K562 (cell line): ENCODE measurements around the gene ERF. TPM values are rescaled to one million over a fixed set of nuclear protein-coding genes. Genes with fewer than 3 reads are reported as not detected.

Experiments used
- CBFA2T2 ChIP-seq: fragments of 450-650 bp; conservative IDR thresholded peaks from 2 replicates; pipeline ENCODE4 v1.6.1; 2017; ENCODE audit warnings: mild to moderate bottlenecking
- CHD2 ChIP-seq: IDR thresholded peaks from 2 replicates; pipeline ENCODE4 v1.6.1; 2011; ENCODE audit warnings: low read depth, low read length
- CREM ChIP-seq: IDR thresholded peaks from 2 replicates; pipeline ENCODE4 v1.6.1; 2014; ENCODE audit warnings: antibody characterized with exemption, low read depth
- FOSL1 ChIP-seq: fragments of 200-800 bp; sonication (Bioruptor generic); conservative IDR thresholded peaks from 2 replicates; pipeline ENCODE4 v1.6.1; 2016; ENCODE audit warnings: missing genetic modification characterization, missing compliant biosample characterization
- HDAC6 ChIP-seq: IDR thresholded peaks from 2 replicates; pipeline ENCODE4 v1.6.1; 2012; ENCODE audit warnings: low read depth, mild to moderate bottlenecking, control low read depth, inconsistent platforms, low read length, moderate library complexity
- MYC ChIP-seq, 2 experiments: fragments of 250-450 bp in 1 of 2; sonication (Bioruptor Pico) in 1 of 2; IDR thresholded peaks; 2 replicates each; pipeline versions ENCODE4 v1.5.1 to v1.6.1; 2012 to 2021; ENCODE audit warnings: low read depth in 2 of 2, borderline replicate concordance in 1 of 2, improper control_type of control experiment in 1 of 2, low read length in 1 of 2, mild to moderate bottlenecking in 1 of 2, moderate library complexity in 1 of 2
- NFRKB ChIP-seq: fragments of 450-650 bp; IDR thresholded peaks from 2 replicates; pipeline ENCODE4 v1.6.1; 2016; ENCODE audit warnings: low read depth
- NFYB ChIP-seq: IDR thresholded peaks from 2 replicates; pipeline ENCODE4 v1.6.1; 2011; ENCODE audit warnings: mild to moderate bottlenecking, moderate library complexity; ENCODE audit not compliant: insufficient read length; ENCODE audit errors: extremely low read depth
- POLR2A ChIP-seq: fragments of 450-650 bp; conservative IDR thresholded peaks from 2 replicates; pipeline ENCODE4 v1.6.1; 2016
- POLR2AphosphoS5 ChIP-seq: IDR thresholded peaks from 2 replicates; pipeline ENCODE4 v1.6.1; 2011; ENCODE audit warnings: mild to moderate bottlenecking, low read depth, low read length, moderate library complexity; ENCODE audit not compliant: control insufficient read depth, insufficient read depth
- PURB ChIP-seq: sonication (generic); formaldehyde crosslinking; IDR thresholded peaks from 2 replicates; pipeline ENCODE4 v1.9.0; 2021; ENCODE audit warnings: low read depth, mild to moderate bottlenecking, missing genetic modification reagents
- PYGO2 ChIP-seq: fragments of 450-650 bp; IDR thresholded peaks from 2 replicates; pipeline ENCODE4 v1.6.1; 2016; ENCODE audit warnings: mild to moderate bottlenecking, missing genetic modification characterization, moderate library complexity, missing compliant biosample characterization
- RBM25 ChIP-seq: fragments of 200-400 bp; formaldehyde crosslinking; IDR thresholded peaks from 2 replicates; pipeline ENCODE4 v1.6.1; 2018; ENCODE audit warnings: low read length, low read depth, moderate library complexity; ENCODE audit not compliant: severe bottlenecking
- RNF2 ChIP-seq: sonication (generic); IDR thresholded peaks from 2 replicates; pipeline ENCODE4 v1.6.1; 2016
- SIN3A ChIP-seq, 2 experiments: fragments of 150-350 bp in 1 of 2; IDR thresholded peaks; 2 replicates each; pipeline ENCODE4 v1.6.1; 2011 to 2016; ENCODE audit warnings: borderline replicate concordance in 2 of 2, low read depth in 2 of 2, low read length in 2 of 2, mild to moderate bottlenecking in 2 of 2, moderate library complexity in 2 of 2; ENCODE audit not compliant: control insufficient read depth in 1 of 2
- SMAD1 ChIP-seq: fragments of 150-350 bp; IDR thresholded peaks from 2 replicates; pipeline ENCODE4 v1.6.1; 2014; ENCODE audit warnings: low read length, low read depth; ENCODE audit not compliant: partially characterized antibody
- SMAD4 ChIP-seq: fragments of 250-450 bp; sonication (Bioruptor Pico); conservative IDR thresholded peaks from 2 replicates; pipeline ENCODE4 v1.8.0; 2021; ENCODE audit warnings: inconsistent platforms, mild to moderate bottlenecking, moderate library complexity
- SMC3 ChIP-seq: conservative IDR thresholded peaks from 2 replicates; pipeline ENCODE4 v1.6.1; 2011; ENCODE audit warnings: low read depth, low read length, improper control_type of control experiment; ENCODE audit not compliant: insufficient read depth
- SRSF7 ChIP-seq: fragments of 200-400 bp; formaldehyde crosslinking; optimal IDR thresholded peaks from 2 replicates; pipeline ENCODE3; 2017; ENCODE audit warnings: mild to moderate bottlenecking, low read depth, low read length
- TAF9B ChIP-seq: fragments of 450-650 bp; IDR thresholded peaks from 2 replicates; pipeline ENCODE4 v1.6.1; 2018; ENCODE audit warnings: mild to moderate bottlenecking; ENCODE audit not compliant: partially characterized antibody
- TOE1 ChIP-seq, 2 experiments: fragments of 450-650 bp in 1 of 2; sonication (generic) in 1 of 2; formaldehyde crosslinking in 1 of 2; IDR thresholded peaks; 2 replicates each; pipeline versions ENCODE4 v1.7.1 to v1.8.0; 2016 to 2022; ENCODE audit warnings: borderline replicate concordance in 2 of 2, mild to moderate bottlenecking in 2 of 2, antibody characterized with exemption in 1 of 2, inconsistent platforms in 1 of 2, low read depth in 1 of 2, missing genetic modification reagents in 1 of 2, moderate library complexity in 1 of 2
- TRIM24 ChIP-seq, 2 experiments: fragments of 450-650 bp; IDR thresholded peaks; 2 replicates each; pipeline ENCODE4 v1.6.1; 2016
- ZBTB1 ChIP-seq: sonication (generic); formaldehyde crosslinking; IDR thresholded peaks from 2 replicates; pipeline ENCODE4 v1.8.1; 2023; ENCODE audit warnings: missing genetic modification reagents, low read depth, mild to moderate bottlenecking, borderline replicate concordance
- polyA plus RNA-seq, 8 experiments: library from polyadenylated mRNA; depleted of rRNA in 4 of 8; stranded (reverse) in 5 of 8; unstranded in 3 of 8; fragments of >200 nt; fragmentation: Nextera tagmentation in 2 of 8; fragmentation: Illumina TruSeq in 1 of 8; extraction: Ambion mirVana in 2 of 8; extraction: Trizol in 1 of 8; gene quantifications; 2 replicates each; pipeline versions ENCODE4 v1.2.1 to v1.2.3, GENCODE V29; 2011 to 2014; ENCODE audit warnings: inconsistent platforms in 1 of 8, missing spikeins in 1 of 8
- total RNA-seq, 7 experiments: library from RNA; depleted of rRNA in 6 of 7; stranded (reverse); fragments of >200 nt in 6 of 7; fragmentation: Illumina TruSeq in 2 of 7; extraction: Trizol in 2 of 7; gene quantifications; 2 replicates each; pipeline versions ENCODE4 v1.2.1 to v1.2.3, GENCODE V29; 2011 to 2021; ENCODE audit warnings: low replicate concordance in 1 of 7
- TF ChIP-seq, protein P1 (sequence below): sonication (generic); formaldehyde crosslinking; IDR thresholded peaks from 2 replicates; pipeline ENCODE4 v1.9.0; 2022; ENCODE audit warnings: mild to moderate bottlenecking, missing genetic modification reagents
- TF ChIP-seq, protein P2 (sequence below): sonication (generic); formaldehyde crosslinking; IDR thresholded peaks from 2 replicates; pipeline ENCODE4 v1.8.1; 2022; ENCODE audit warnings: missing genetic modification reagents
- TF ChIP-seq, protein P3 (sequence below): fragments of 250-450 bp; sonication (Bioruptor Pico); IDR thresholded peaks from 2 replicates; pipeline ENCODE4 v1.4.0; 2020; ENCODE audit warnings: mild to moderate bottlenecking

Gene ERF
- total and polyA plus RNA-seq, 9 of the 15 experiments (the other 6 are each of a cell fraction or from before 2014, with no cell fraction given): 0.03 to 75.4 (median 27.0) TPM

DNA sequence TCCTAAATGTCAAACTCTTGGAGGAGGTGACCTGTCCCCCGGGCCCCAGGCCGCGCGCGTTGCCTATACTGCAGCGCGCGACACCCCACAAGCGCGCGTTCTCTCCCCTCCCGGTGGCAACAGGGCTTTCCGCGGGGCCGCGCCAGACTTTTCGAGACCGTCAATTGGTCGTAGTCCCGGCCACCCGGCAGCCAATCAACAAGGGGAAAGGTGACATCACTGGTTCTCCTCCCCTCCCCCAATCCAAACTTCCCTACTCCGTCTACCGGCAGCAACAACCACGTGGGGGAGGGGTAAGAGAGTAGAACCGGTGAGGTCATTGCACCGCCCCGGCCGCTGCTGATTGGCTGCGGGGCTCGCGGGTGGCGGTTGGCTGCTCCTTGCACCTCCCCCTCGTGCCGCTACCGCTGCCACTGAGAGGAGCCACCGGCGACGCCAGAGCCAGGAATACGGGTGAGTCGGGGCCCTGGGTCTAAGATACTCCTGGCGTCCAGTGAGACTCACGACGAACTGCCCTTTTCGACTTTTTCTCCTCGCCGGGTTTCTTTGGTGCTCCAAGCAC lies 13.3 kb upstream of the ERF start (continued):
- TF ChIP-seq SMAD4 (CRISPR knock-in tag): peak; percentile 68; the same call in 1 of the 2 replicates
- no peak for TF ChIP-seq SRSF7
- peak; percentile 69 for TF ChIP-seq FOSL1
- peak; percentile 71 for TF ChIP-seq NFYB
- no peak for TF ChIP-seq ZBTB1 (CRISPR knock-in tag)
- TF ChIP-seq CBFA2T2: no peak
- TF ChIP-seq, protein P1, sequence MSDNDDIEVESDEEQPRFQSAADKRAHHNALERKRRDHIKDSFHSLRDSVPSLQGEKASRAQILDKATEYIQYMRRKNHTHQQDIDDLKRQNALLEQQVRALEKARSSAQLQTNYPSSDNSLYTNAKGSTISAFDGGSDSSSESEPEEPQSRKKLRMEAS (CRISPR knock-in tag): no peak; the same call in none of the 2 replicates
- TF ChIP-seq SMC3: 0 out of 2 replicates have a peak, but pooled peaks have one; percentile 16
- no peak for TF ChIP-seq SMAD1
- no peak for TF ChIP-seq HDAC6
- TF ChIP-seq PURB (CRISPR knock-in tag): no peak
- peak; percentile 29 to 74; a peak in 2 of 4 replicates for TF ChIP-seq TRIM24 (IDR thresholded peaks at IDR 0.05)
- no peak for TF ChIP-seq PYGO2 (tag)
- TF ChIP-seq CHD2: peak; percentile 87
- TF ChIP-seq CREM: peak; percentile 75
- no peak for TF ChIP-seq NFRKB
- TF ChIP-seq RBM25: peak; percentile 22
- 0 out of 4 replicates have a peak, but pooled peaks of 1 of the 2 experiments have one; percentile 19 for TF ChIP-seq SIN3A (IDR thresholded peaks at IDR 0.05; ENCODE audit: borderline replicate concordance in 2 of 2, control insufficient read depth in 1 of 2, low read depth in 2 of 2, low read length in 2 of 2)
- TF ChIP-seq RNF2: peak; percentile 95
- TF ChIP-seq MYC (IDR thresholded peaks at IDR 0.05; ENCODE audit: low read depth, low read length): peak; percentile 87
- TF ChIP-seq MYC (CRISPR knock-in tag; IDR thresholded peaks at IDR 0.05; ENCODE audit: borderline replicate concordance, low read depth): 0 out of 2 replicates have a peak, but pooled peaks have one; percentile 39
- peak; percentile 14; the same call in 1 of the 2 replicates for TF ChIP-seq POLR2AphosphoS5
- TF ChIP-seq TOE1 (IDR thresholded peaks at IDR 0.05; ENCODE audit: borderline replicate concordance): peak; percentile 70; the same call in 1 of the 2 replicates
- TF ChIP-seq TOE1 (CRISPR knock-in tag; IDR thresholded peaks at IDR 0.05; ENCODE audit: borderline replicate concordance, low read depth): no peak
- TF ChIP-seq, protein P2, sequence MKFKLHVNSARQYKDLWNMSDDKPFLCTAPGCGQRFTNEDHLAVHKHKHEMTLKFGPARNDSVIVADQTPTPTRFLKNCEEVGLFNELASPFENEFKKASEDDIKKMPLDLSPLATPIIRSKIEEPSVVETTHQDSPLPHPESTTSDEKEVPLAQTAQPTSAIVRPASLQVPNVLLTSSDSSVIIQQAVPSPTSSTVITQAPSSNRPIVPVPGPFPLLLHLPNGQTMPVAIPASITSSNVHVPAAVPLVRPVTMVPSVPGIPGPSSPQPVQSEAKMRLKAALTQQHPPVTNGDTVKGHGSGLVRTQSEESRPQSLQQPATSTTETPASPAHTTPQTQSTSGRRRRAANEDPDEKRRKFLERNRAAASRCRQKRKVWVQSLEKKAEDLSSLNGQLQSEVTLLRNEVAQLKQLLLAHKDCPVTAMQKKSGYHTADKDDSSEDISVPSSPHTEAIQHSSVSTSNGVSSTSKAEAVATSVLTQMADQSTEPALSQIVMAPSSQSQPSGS: peak; percentile 99
- TF ChIP-seq POLR2A: peak; percentile 73
- no peak for TF ChIP-seq TAF9B
- TF ChIP-seq, protein P3, sequence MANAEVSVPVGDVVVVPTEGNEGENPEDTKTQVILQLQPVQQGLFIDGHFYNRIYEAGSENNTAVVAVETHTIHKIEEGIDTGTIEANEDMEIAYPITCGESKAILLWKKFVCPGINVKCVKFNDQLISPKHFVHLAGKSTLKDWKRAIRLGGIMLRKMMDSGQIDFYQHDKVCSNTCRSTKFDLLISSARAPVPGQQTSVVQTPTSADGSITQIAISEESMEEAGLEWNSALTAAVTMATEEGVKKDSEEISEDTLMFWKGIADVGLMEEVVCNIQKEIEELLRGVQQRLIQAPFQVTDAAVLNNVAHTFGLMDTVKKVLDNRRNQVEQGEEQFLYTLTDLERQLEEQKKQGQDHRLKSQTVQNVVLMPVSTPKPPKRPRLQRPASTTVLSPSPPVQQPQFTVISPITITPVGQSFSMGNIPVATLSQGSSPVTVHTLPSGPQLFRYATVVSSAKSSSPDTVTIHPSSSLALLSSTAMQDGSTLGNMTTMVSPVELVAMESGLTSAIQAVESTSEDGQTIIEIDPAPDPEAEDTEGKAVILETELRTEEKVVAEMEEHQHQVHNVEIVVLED (CRISPR knock-in tag): no peak
